GM21619 (cell line): ENCODE data around the gene CISD3.

Experiments used
- ATAC-seq: cut with Tn5 transposase; IDR thresholded peaks from one replicate; pipeline ENCODE4 v1.9.1; 2021; ENCODE audit not compliant: unreplicated experiment

CISD3 gene

DNA sequence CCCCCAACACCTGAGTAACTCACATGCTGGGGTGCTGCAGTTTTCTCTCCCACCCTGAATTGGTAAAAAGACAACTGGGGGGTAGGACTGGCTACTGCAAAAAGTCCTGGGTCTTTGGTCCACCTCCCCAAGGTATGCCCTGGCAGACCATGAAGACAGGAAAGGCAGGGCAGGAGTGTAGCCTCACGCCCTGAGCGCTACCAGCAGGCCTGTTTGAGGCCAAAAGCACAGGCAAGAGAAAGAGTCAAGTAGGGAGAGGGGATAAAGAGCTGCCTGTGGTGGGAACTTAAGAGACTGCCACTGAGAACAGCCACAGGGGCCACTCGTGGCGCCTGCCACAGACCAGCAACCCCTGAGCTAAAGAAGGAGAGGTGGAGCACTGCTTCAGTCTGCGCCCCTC is 36.2 kb downstream of the CISD3 start:
- ATAC-seq, result no peak

DNA sequence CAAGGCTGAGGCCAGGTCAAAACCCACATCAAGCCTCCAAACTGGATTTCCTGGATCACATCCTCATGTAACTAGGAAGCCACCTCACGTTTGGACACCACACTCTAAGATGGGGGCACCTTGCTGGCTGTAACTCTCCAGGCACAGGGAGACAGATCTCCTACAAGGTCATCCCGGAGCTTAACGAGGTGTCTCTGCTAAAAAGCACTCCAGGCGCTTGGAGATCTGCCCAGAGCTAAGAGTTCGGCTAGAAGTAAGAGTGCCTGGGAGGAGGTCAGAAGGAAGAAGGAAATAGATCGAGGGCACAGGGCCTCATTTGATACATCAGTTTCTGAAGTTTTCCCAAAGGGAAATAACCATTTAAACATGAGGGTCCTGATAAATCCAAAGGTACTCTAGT is 38.3 kb downstream of the CISD3 start:
- ATAC-seq, result no peak

DNA sequence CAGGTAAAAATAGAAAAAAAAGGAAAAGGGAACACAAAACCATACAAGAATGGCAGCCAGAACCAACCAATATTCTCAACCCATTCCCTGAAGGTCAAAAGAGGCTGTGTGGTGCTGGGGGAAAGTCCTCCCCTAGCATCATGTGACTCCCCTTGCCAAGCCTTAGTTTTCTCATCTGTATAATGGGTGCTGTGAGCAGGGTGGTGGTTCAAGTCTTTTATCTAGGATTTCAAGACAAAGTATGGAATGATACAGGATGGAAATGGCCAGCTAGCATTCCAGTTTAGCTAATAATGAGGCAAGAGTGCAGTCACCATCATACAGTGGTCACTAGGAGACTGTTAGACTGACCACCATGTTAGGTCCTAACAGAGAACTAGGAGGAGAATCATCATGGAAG is 43.1 kb downstream of the CISD3 start:
- no peak for ATAC-seq

DNA sequence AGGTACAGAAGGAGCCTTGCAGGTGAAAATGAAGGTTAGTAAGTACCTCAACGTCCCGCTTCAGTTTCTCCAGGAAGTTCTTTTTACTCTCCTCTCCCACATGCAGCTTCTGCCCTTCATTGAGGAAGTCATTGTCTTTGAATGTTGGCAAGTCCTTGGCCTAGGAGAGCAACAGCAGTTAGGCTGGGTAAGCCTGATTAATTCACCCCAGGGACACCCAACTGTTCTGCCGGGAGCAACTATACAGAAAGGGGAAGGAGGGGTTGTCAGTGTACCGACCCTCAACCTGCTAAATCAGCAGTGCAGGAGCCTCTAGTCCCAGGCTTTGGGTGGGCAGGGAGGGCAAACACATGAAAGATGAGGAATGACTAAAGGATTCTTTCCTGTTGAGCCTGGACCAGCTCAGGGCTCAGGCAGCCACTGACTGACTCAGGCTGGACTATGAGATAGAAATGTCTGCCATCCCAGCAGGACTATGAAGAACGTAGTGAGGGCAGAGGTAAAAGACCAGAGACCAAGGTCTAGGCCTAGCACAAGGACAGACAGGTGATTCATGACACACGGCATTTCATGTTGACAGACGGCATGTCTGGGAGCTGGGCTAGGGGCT is 47.6 kb downstream of the CISD3 start:
- ATAC-seq, result no peak

DNA sequence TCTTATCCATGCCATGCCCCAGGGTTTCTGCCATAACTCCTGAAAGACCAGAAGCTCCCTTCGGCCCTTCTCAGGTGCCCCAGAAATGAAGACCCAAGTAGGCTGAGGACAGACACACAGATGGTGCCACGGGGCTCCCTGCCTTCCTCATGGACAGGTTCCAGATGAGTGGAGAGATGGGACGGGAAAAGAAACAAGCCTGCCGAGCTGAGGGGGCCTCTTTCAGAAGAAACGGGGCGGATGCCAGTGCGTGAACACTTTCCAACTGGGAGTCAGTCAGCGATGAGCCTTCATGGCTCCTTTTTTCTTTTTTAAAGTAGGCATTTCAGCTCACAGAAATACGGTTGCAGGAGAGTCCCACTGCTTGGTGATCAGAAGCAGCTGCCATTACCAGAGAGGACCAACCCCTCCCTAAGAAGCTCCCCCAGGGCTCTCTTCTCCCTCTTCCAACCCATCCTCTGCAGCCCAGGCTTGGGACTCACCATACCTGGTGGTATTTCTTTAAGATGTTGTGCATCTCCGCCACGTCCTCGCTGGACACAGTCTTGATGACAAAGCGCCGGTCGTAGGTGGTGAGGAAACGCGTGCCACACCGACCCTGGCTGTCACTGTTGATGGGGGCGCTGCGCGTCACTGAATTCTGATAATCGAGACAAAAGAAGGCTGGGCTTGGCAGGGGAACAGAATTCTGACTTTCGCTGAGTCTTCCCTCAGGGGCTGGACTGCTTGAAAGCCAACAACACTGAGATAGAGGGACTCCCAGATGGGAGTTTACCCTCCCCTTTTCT is 50.0 kb downstream of the CISD3 start:
- no peak for ATAC-seq

DNA sequence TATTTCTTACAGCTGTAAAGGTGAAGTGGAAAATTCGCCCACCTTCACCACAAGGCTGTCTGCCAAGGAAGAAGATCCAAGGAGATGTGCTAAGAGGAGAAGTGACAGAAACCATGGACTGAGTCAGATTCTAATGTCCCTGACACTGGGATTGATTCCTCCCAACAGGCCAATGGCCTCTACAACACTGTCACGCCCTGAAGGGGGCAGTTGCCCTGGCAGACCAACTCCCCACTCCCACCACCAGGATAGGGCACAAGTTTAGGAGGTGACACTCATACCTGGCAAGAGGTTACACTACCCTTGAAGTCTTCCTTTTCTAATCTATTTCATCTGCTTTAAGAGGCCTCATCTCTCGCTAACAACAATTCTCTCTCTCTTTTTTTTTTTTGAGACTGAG is 53.1 kb downstream of the CISD3 start:
- no peak for ATAC-seq
